ENCODE data around the gene ANP32B. TPM values are rescaled to one million over a fixed set of nuclear protein-coding genes. Genes with fewer than 3 reads are reported as not detected.
A peak's percentile ranks its signal among the peaks of the same experiment; 100 is the strongest.
"Not testable (repeated sequence)": the region's sequence is repeated elsewhere in the genome, so short reads cannot be mapped to it uniquely, and the experiment has no call there.

Gene ANP32B
- total RNA-seq, 1 donor from 2014 or later, result 153 TPM

DNA sequence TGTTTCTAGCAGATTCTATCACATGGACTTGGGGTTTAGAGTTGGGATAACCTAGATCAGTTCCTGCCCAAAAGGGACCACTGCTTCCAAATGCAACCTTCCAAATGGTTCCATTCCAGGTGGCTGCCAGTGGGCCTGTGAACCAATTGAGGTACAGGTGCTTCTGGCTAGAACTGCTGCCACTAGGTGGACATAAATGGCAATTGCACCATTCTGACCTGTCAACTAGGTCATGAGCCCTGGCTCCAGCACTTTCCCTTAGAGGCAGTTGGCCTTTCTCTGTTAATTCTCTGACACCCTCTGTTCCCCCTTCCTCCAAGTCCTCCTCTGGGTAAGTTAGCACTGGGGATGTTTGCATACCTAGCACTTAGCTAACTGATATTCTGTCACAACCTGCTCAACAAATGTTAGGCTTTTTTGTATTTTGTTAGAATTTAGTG is 28.6 kb upstream of the ANP32B start:
- DNase-seq (ENCODE audit: low spot score, unreplicated experiment), result peak; percentile 12
- Mint-ChIP-seq H3K9me3 (ENCODE audit: low read depth) (no peaks in the 10 kb centered on the region), H3K27me3 (peaks cover 14% of the 10 kb centered on the region), H3K27ac (no peak overlapping the region), H3K4me3 (ENCODE audit: low read depth) (no peak overlapping the region), H3K36me3 (ENCODE audit: insufficient read depth) (no peaks in the 10 kb centered on the region), H3K4me1 (ENCODE audit: low read depth) (peaks cover 6% of the 10 kb centered on the region)
- TF ChIP-seq, protein P1, sequence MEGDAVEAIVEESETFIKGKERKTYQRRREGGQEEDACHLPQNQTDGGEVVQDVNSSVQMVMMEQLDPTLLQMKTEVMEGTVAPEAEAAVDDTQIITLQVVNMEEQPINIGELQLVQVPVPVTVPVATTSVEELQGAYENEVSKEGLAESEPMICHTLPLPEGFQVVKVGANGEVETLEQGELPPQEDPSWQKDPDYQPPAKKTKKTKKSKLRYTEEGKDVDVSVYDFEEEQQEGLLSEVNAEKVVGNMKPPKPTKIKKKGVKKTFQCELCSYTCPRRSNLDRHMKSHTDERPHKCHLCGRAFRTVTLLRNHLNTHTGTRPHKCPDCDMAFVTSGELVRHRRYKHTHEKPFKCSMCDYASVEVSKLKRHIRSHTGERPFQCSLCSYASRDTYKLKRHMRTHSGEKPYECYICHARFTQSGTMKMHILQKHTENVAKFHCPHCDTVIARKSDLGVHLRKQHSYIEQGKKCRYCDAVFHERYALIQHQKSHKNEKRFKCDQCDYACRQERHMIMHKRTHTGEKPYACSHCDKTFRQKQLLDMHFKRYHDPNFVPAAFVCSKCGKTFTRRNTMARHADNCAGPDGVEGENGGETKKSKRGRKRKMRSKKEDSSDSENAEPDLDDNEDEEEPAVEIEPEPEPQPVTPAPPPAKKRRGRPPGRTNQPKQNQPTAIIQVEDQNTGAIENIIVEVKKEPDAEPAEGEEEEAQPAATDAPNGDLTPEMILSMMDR (IDR thresholded peaks at IDR 0.05; ENCODE audit: unreplicated experiment), result peak; percentile 70

DNA sequence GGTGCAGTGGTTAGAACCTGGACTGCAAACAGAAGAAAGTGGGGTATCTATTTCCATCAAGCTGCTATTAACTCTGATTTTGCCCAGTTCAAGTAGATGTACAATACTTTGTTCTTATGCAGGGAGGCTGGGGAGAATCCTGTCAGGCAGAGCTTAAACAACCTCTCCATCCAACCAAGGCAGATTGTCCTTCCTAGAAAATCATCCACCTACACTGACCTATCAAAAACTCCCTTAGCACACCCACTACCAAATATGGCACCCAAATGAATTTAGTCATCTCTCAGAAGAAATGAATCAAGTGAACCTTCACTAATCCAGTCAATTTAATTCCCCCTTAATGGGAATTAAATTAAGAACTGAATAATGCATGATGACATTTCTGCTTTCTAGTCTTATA is 26.8 kb upstream of the ANP32B start:
- no peak overlapping the region for H3K4me3 Mint-ChIP-seq (ENCODE audit: low read depth)
- TF ChIP-seq, protein P1 (IDR thresholded peaks at IDR 0.05; ENCODE audit: unreplicated experiment), result no peak
- no peak for DNase-seq (ENCODE audit: low spot score, unreplicated experiment)
- no peaks in the 10 kb centered on the region for H3K36me3 Mint-ChIP-seq (ENCODE audit: insufficient read depth)
- H3K27me3 Mint-ChIP-seq, result peaks cover 5% of the 10 kb centered on the region
- no peaks in the 10 kb centered on the region for H3K9me3 Mint-ChIP-seq (ENCODE audit: low read depth)
- H3K27ac Mint-ChIP-seq, result no peak overlapping the region
- peaks cover 6% of the 10 kb centered on the region for H3K4me1 Mint-ChIP-seq (ENCODE audit: low read depth)

DNA sequence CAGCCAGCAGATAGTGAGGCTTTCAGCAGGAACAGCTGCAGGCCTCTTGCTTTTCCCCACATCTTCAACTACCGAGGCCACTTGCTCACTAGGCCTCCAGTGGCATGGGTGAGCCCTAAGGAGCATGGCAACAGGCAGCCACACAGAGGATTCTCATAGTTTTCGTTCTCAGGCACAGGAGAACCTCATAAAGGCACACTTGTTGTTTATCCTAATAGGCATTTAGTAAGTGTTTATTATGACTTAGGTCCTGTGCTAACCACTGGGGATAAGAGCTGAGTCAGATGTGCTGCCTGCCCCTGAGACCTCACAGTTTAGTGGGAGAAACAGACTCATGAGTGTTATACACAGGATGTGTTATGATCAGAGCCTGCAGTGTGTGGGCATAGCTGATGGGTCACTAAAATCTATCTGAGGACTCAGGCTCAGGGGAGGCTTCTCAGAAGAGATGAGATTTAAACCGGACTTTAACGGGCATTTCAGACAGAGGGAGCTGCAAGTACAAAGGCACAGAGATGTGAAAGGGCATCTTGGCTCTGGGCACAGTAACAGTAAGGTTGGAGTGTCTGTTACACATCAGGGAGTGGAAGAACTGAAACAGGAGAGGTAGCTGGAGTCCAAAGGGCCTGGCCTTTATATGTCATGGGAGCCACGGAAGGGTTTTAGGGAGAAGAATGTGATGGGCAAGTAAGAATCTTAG is 24.2 kb upstream of the ANP32B start:
- H3K4me3 Mint-ChIP-seq (ENCODE audit: low read depth), result no peak overlapping the region
- no peak for DNase-seq (ENCODE audit: low spot score, unreplicated experiment)
- peaks cover 9% of the 10 kb centered on the region for H3K27me3 Mint-ChIP-seq
- no peaks in the 10 kb centered on the region for H3K36me3 Mint-ChIP-seq (ENCODE audit: insufficient read depth)
- H3K27ac Mint-ChIP-seq, result no peak overlapping the region
- H3K9me3 Mint-ChIP-seq (ENCODE audit: low read depth), result no peaks in the 10 kb centered on the region
- peaks cover 8% of the 10 kb centered on the region for H3K4me1 Mint-ChIP-seq (ENCODE audit: low read depth)
- TF ChIP-seq, protein P1 (IDR thresholded peaks at IDR 0.05; ENCODE audit: unreplicated experiment), result no peak

DNA sequence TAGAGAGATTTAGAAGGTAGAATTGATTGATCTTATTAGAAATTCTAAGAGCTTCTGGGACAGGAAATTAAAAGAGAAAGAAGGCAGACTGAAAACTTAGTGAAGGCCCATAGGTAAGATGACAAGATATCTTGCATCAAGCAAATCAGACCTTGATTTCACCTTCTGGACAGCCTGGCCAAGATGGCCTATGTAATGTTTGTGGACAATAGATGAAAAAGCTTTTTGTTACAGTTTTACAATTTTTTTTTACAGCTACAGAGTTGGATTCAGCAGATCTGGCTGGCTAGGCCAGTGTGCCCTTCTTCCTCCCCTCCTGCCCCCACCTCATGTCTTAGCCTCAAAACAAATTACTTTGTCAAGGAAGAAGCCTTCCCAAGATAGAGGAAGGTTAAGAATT is 23.6 kb upstream of the ANP32B start:
- peaks cover 8% of the 10 kb centered on the region for H3K4me1 Mint-ChIP-seq (ENCODE audit: low read depth)
- H3K9me3 Mint-ChIP-seq (ENCODE audit: low read depth), result no peaks in the 10 kb centered on the region
- no peak overlapping the region for H3K27ac Mint-ChIP-seq
- H3K36me3 Mint-ChIP-seq (ENCODE audit: insufficient read depth), result no peaks in the 10 kb centered on the region
- no peak overlapping the region for H3K4me3 Mint-ChIP-seq (ENCODE audit: low read depth)
- DNase-seq (ENCODE audit: low spot score, unreplicated experiment), result no peak
- H3K27me3 Mint-ChIP-seq, result peaks cover 12% of the 10 kb centered on the region
- TF ChIP-seq, protein P1 (IDR thresholded peaks at IDR 0.05; ENCODE audit: unreplicated experiment), result no peak

DNA sequence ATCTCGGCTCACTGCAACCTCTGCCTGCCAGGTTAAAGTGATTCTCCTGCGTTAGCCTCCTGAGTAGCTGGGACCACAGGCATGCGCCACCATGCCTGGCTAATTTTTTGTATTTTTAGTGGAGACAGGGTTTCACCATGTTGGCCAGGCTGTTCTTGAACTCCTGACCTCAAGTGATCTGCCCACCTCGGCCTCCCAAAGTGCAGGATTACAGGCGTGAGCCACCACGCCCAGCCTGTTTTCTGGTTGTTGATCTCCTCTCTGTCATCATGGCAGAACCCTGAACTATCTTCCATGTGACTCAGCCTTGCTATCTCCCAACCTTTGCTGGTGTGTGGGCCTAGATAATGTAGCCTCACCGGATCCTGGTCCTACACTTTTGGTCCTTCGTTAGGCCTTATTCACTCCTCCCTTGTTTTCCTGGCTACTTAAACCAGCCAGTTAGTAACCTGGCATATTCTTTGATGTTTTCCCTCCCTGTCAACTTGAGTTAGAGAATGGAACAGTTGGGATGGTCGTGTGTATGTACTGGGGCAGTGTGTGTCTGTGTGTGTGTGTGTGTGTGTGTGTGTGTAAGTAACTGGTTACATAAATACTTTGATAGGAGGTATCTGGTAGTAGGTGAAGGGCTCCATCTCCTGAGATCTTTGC is 22.3 kb upstream of the ANP32B start:
- not testable (repeated sequence) for H3K9me3 Mint-ChIP-seq (ENCODE audit: low read depth); H3K27ac Mint-ChIP-seq; H3K4me1 Mint-ChIP-seq (ENCODE audit: low read depth); H3K36me3 Mint-ChIP-seq (ENCODE audit: insufficient read depth); H3K4me3 Mint-ChIP-seq (ENCODE audit: low read depth); DNase-seq (ENCODE audit: low spot score, unreplicated experiment)
- peaks cover 12% of the 10 kb centered on the region for H3K27me3 Mint-ChIP-seq

DNA sequence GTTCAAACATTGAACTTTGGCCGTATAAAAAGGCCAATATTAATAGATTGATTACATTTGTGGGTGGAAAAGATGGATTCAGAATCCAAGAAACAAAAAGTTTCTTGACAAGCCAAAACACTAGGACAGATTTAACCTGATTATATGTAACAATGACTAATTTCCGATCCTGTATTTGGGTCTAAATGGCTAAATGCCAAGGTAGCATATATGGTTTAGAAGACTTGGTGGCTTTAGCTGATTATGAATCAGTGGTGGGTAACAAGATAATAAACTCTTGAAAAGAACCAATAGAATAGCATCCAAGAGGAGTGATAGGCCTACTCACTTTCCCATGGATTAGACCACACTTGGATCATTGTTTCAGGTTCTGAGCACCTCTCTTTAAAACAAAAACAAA is 21.8 kb upstream of the ANP32B start:
- no peaks in the 10 kb centered on the region for H3K36me3 Mint-ChIP-seq (ENCODE audit: insufficient read depth)
- H3K27me3 Mint-ChIP-seq, result peaks cover 12% of the 10 kb centered on the region
- no peak for DNase-seq (ENCODE audit: low spot score, unreplicated experiment)
- no peak overlapping the region for H3K27ac Mint-ChIP-seq
- peaks cover 8% of the 10 kb centered on the region for H3K4me1 Mint-ChIP-seq (ENCODE audit: low read depth)
- H3K9me3 Mint-ChIP-seq (ENCODE audit: low read depth), result no peaks in the 10 kb centered on the region
- TF ChIP-seq, protein P1 (IDR thresholded peaks at IDR 0.05; ENCODE audit: unreplicated experiment), result no peak
- H3K4me3 Mint-ChIP-seq (ENCODE audit: low read depth), result no peak overlapping the region

Data from progenitor cell of endocrine pancreas (in vitro differentiated cells).